Muscle of arm (tissue), 12 donors: Measurements from ENCODE around the gene LCN6. TPM values are rescaled to one million over a fixed set of nuclear protein-coding genes. Genes with fewer than 3 reads are reported as not detected.

Experiments
- polyA plus RNA-seq, 12 donors: library from polyadenylated mRNA; unstranded; fragments of 120-200 nt; gene quantifications; one replicate each; pipeline ENCODE4 v1.2.1, GENCODE V29; 2013; ENCODE audit not compliant: insufficient read length in 12 of 12

The LCN6 gene
- polyA plus RNA-seq, 12 donors, result 0.21 to 0.40 TPM; not detected in 10

Other genes starting within 250 kb of the LCN6 start
- 10 to 100 TPM in 11 of 12 donors, not detected in 1; 18.0 to 47.5 (median 20.6) TPM for gene NOTCH1, start 202.5 kb downstream of the LCN6 start, polyA plus RNA-seq
- gene EGFL7, start 85.6 kb downstream of the LCN6 start, polyA plus RNA-seq, result 10 to 100 TPM in 11 of 12 donors, not detected in 1; 43.2 to 71.5 (median 49.6) TPM
- 10 to 100 TPM in 6 of 12 donors, 1 to 10 TPM in 5, not detected in 1; 8.2 to 32.3 (median 10.1) TPM for gene AGPAT2, start 61.1 kb downstream of the LCN6 start, polyA plus RNA-seq
- gene DIPK1B, start 36.0 kb downstream of the LCN6 start, polyA plus RNA-seq, result 10 to 100 TPM in 10 of 12 donors, 1 to 10 TPM in 1, not detected in 1; 8.7 to 20.5 (median 14.0) TPM
- gene LCN10, start 5.6 kb downstream of the LCN6 start, polyA plus RNA-seq, result 10 to 100 TPM in 1 of 12 donors, 1 to 10 TPM in 10, not detected in 1; 2.0 to 21.3 (median 7.1) TPM
- gene LCN8, start 9.7 kb upstream of the LCN6 start, polyA plus RNA-seq, result 10 to 100 TPM in 1 of 12 donors, 1 to 10 TPM in 8, under 1 TPM in 1, not detected in 2; 0.48 to 10.9 (median 4.1) TPM
- 1 to 10 TPM in 1 of 12 donors, under 1 TPM in 9, not detected in 2; 0.20 to 1.1 (median 0.44) TPM for gene LCN15, start 16.0 kb upstream of the LCN6 start, polyA plus RNA-seq
- 100 to 1,000 TPM in 1 of 12 donors, 10 to 100 TPM in 10, not detected in 1; 26.7 to 128 (median 30.8) TPM for gene TMEM141, start 42.8 kb upstream of the LCN6 start, polyA plus RNA-seq
- gene CCDC183, start 47.8 kb upstream of the LCN6 start, polyA plus RNA-seq, result 1 to 10 TPM in 9 of 12 donors, under 1 TPM in 1, not detected in 2; 0.71 to 3.7 (median 2.7) TPM
- 10 to 100 TPM in 11 of 12 donors, not detected in 1; 40.9 to 81.7 (median 48.7) TPM for gene RABL6, start 59.4 kb upstream of the LCN6 start, polyA plus RNA-seq
- gene AJM1, start 94.0 kb upstream of the LCN6 start, polyA plus RNA-seq, result 1 to 10 TPM in 10 of 12 donors, under 1 TPM in 1, not detected in 1; 0.93 to 7.0 (median 1.5) TPM
- 100 to 1,000 TPM in 2 of 12 donors, 10 to 100 TPM in 9, not detected in 1; 60.3 to 100 (median 73.7) TPM for gene PHPT1, start 100.9 kb upstream of the LCN6 start, polyA plus RNA-seq
- 100 to 1,000 TPM in 1 of 12 donors, 1 to 10 TPM in 10, not detected in 1; 2.7 to 131 (median 3.9) TPM for gene MAMDC4, start 103.8 kb upstream of the LCN6 start, polyA plus RNA-seq
- 100 to 1,000 TPM in 11 of 12 donors, not detected in 1; 262 to 391 (median 299) TPM for gene EDF1, start 117.8 kb upstream of the LCN6 start, polyA plus RNA-seq
- 10 to 100 TPM in 5 of 12 donors, 1 to 10 TPM in 6, not detected in 1; 7.1 to 15.5 (median 9.1) TPM for gene TRAF2, start 138.0 kb upstream of the LCN6 start, polyA plus RNA-seq
- 10 to 100 TPM in 11 of 12 donors, not detected in 1; 26.2 to 46.7 (median 30.6) TPM for gene FBXW5, start 196.2 kb upstream of the LCN6 start, polyA plus RNA-seq
- 1 to 10 TPM in 1 of 12 donors, under 1 TPM in 7, not detected in 4; 0.27 to 1.2 (median 0.48) TPM for gene C8G, start 196.7 kb upstream of the LCN6 start, polyA plus RNA-seq
- gene LCN12, start 203.7 kb upstream of the LCN6 start, polyA plus RNA-seq, result 1 to 10 TPM in 5 of 12 donors, under 1 TPM in 4, not detected in 3; 0.23 to 1.4 (median 1.1) TPM
- 10 to 100 TPM in 6 of 12 donors, 1 to 10 TPM in 4, not detected in 2; 5.3 to 30.3 (median 13.6) TPM for gene PTGDS, start 229.0 kb upstream of the LCN6 start, polyA plus RNA-seq
- under 1 TPM in 10 of 12 donors, not detected in 2; 0.19 to 0.74 (median 0.54) TPM for gene LCNL1, start 234.5 kb upstream of the LCN6 start, polyA plus RNA-seq
- 10 to 100 TPM in 11 of 12 donors, not detected in 1; 15.5 to 51.6 (median 19.6) TPM for gene PAXX, start 243.9 kb upstream of the LCN6 start, polyA plus RNA-seq
- gene CLIC3, start 248.0 kb upstream of the LCN6 start, polyA plus RNA-seq, result 10 to 100 TPM in 1 of 12 donors, 1 to 10 TPM in 2, under 1 TPM in 6, not detected in 3; 0.23 to 26.6 (median 0.49) TPM